Measurements from ENCODE around the gene SFT2D2. TPM values are rescaled to one million over a fixed set of nuclear protein-coding genes. Genes with fewer than 3 reads are reported as not detected.

Gene SFT2D2
- total RNA-seq, 3 donors from 2014 or later (not counting 1 experiment from before 2014, with no cell fraction given), result 91.8 to 118 (median 116) TPM

GRCh38 chr1:168298446-168298845 is 72.6 kb downstream of the SFT2D2 start:
- H3K27me3 Mint-ChIP-seq (ENCODE audit: low read depth in 2 of 2), result no peaks in the 10 kb centered on the region
- H3K4me1 ChIP-seq (ENCODE audit: control insufficient read depth, insufficient read depth, low read length), result no peaks in the 10 kb centered on the region
- H3K4me3 Mint-ChIP-seq, result no peak overlapping the region
- no peak overlapping the region for H3K27ac ChIP-seq (ENCODE audit: low read length)
- no peaks in the 10 kb centered on the region for H3K4me1 Mint-ChIP-seq
- no peak for ATAC-seq
- H3K27me3 ChIP-seq (ENCODE audit: control insufficient read depth, insufficient read depth, low read length), result no peaks in the 10 kb centered on the region
- no peak for TF ChIP-seq CTCF (IDR thresholded peaks at IDR 0.05)
- intact Hi-C loops (cut with micrococcal nuclease), result no loop called here
- H3K36me3 Mint-ChIP-seq, result no peaks in the 10 kb centered on the region
- H3K9me3 ChIP-seq (ENCODE audit: control insufficient read depth, insufficient read depth, low read length), result no peaks in the 10 kb centered on the region
- no peak overlapping the region for H3K27ac Mint-ChIP-seq
- H3K4me3 ChIP-seq (ENCODE audit: low read length), result no peak overlapping the region
- DNase-seq, result no peak
- WGBS (ENCODE audit: insufficient coverage), result 100% methylated on average over 3 of the region's 3 CpGs
- no peaks in the 10 kb centered on the region for H3K9me3 Mint-ChIP-seq
- H3K36me3 ChIP-seq (ENCODE audit: control insufficient read depth, insufficient read depth, low read length), result no peaks in the 10 kb centered on the region

GRCh38 chr1:168300626-168301025 is 74.8 kb downstream of the SFT2D2 start:
- TF ChIP-seq CTCF (IDR thresholded peaks at IDR 0.05), result no peak
- DNase-seq (no peak), ATAC-seq (no peak)
- Histone ChIP-seq H3K27me3 (ENCODE audit: control insufficient read depth, insufficient read depth, low read length) (no peaks in the 10 kb centered on the region), H3K4me1 (ENCODE audit: control insufficient read depth, insufficient read depth, low read length) (no peaks in the 10 kb centered on the region), H3K36me3 (ENCODE audit: control insufficient read depth, insufficient read depth, low read length) (no peaks in the 10 kb centered on the region), H3K4me3 (ENCODE audit: low read length) (no peak overlapping the region), H3K9me3 (ENCODE audit: control insufficient read depth, insufficient read depth, low read length) (no peaks in the 10 kb centered on the region), H3K27ac (ENCODE audit: low read length) (no peak overlapping the region)
- WGBS (ENCODE audit: insufficient coverage), result 96% methylated on average over 2 of the region's 2 CpGs
- no peaks in the 10 kb centered on the region for H3K4me1 Mint-ChIP-seq
- no peaks in the 10 kb centered on the region for H3K9me3 Mint-ChIP-seq
- H3K4me3 Mint-ChIP-seq, result no peak overlapping the region
- no peaks in the 10 kb centered on the region for H3K36me3 Mint-ChIP-seq
- no peak overlapping the region for H3K27ac Mint-ChIP-seq
- H3K27me3 Mint-ChIP-seq (ENCODE audit: low read depth in 2 of 2), result no peaks in the 10 kb centered on the region
- intact Hi-C loops (cut with micrococcal nuclease), result no loop called here

- no peaks in the 10 kb centered on the region for H3K9me3 Mint-ChIP-seq
- no peak for ATAC-seq
- TF ChIP-seq CTCF (IDR thresholded peaks at IDR 0.05), result no peak
- no peaks in the 10 kb centered on the region for H3K27me3 ChIP-seq (ENCODE audit: control insufficient read depth, insufficient read depth, low read length)
- no peaks in the 10 kb centered on the region for H3K36me3 Mint-ChIP-seq
- intact Hi-C loops (cut with micrococcal nuclease), result no loop called here
- H3K27ac ChIP-seq (ENCODE audit: low read length), result no peak overlapping the region
- peaks cover 4% of the 10 kb centered on the region for H3K36me3 ChIP-seq (ENCODE audit: control insufficient read depth, insufficient read depth, low read length)
- no peaks in the 10 kb centered on the region for H3K4me1 Mint-ChIP-seq
- H3K9me3 ChIP-seq (ENCODE audit: control insufficient read depth, insufficient read depth, low read length), result no peaks in the 10 kb centered on the region
- no peak overlapping the region for H3K27ac Mint-ChIP-seq
- no peak overlapping the region for H3K4me3 ChIP-seq (ENCODE audit: low read length)
- WGBS (ENCODE audit: insufficient coverage), result 89% methylated on average over 3 of the region's 3 CpGs
- no peak for DNase-seq
- H3K4me1 ChIP-seq (ENCODE audit: control insufficient read depth, insufficient read depth, low read length), result no peaks in the 10 kb centered on the region
- H3K4me3 Mint-ChIP-seq, result no peak overlapping the region
- no peaks in the 10 kb centered on the region for H3K27me3 Mint-ChIP-seq (ENCODE audit: low read depth in 2 of 2)
Observed at GRCh38 chr1:168301664-168302320, 76.0 kb downstream of the SFT2D2 start.

Other genes starting within 250 kb of the SFT2D2 start
- gene GPR161, start 89.1 kb upstream of the SFT2D2 start, total RNA-seq, result not detected
- 10 to 100 TPM; 23.5 to 27.4 (median 25.6) TPM for gene TIPRL, start 47.0 kb upstream of the SFT2D2 start, total RNA-seq
- 1 to 10 TPM; 5.2 to 7.2 (median 5.3) TPM for gene TBX19, start 54.9 kb downstream of the SFT2D2 start, total RNA-seq